NB4 (cell line): Measurements from ENCODE around the gene BORCS5.

Source experiments
- CTCF ChIP-seq: IDR thresholded peaks from one replicate; pipeline ENCODE4 v1.5.1; 2012; ENCODE audit warnings: low read depth, low read length
- MAX ChIP-seq: IDR thresholded peaks from 2 replicates; pipeline ENCODE4 v1.6.1; 2011; ENCODE audit warnings: low read depth, low read length
- MYC ChIP-seq: IDR thresholded peaks from 2 replicates; pipeline ENCODE4 v1.6.1; 2011; ENCODE audit warnings: low read depth, low read length
- POLR2A ChIP-seq: IDR thresholded peaks from 2 replicates; pipeline ENCODE4 v1.6.1; 2011; ENCODE audit warnings: mild to moderate bottlenecking; ENCODE audit not compliant: insufficient read length; ENCODE audit errors: extremely low read depth

- no peak for TF ChIP-seq POLR2A
- no peak for TF ChIP-seq CTCF
- no peak for TF ChIP-seq MAX
- TF ChIP-seq MYC, result no peak
Observed at GRCh38 chr12:12333407-12334366, 23.2 kb upstream of the BORCS5 start.
